K562 (cell line): Measurements from ENCODE around the gene ORMDL3. TPM values are rescaled to one million over a fixed set of nuclear protein-coding genes. Genes with fewer than 3 reads are reported as not detected.
A peak's percentile ranks its signal among the peaks of the same experiment; 100 is the strongest.

Experiments used
- ARID1B ChIP-seq: fragments of 450-650 bp; IDR thresholded peaks from 2 replicates; pipeline ENCODE4 v1.6.1; 2016; ENCODE audit warnings: antibody characterized with exemption, mild to moderate bottlenecking, inconsistent platforms
- ARID3A ChIP-seq: IDR thresholded peaks from 2 replicates; pipeline ENCODE4 v1.6.1; 2012; ENCODE audit warnings: low read depth, low read length, improper control_type of control experiment, borderline replicate concordance
- CREBBP ChIP-seq: IDR thresholded peaks from one replicate; pipeline ENCODE4 v1.6.1; 2012; ENCODE audit warnings: low read depth, mild to moderate bottlenecking, control low read depth, inconsistent platforms, low read length
- ERF ChIP-seq: fragments of 450-650 bp; formaldehyde crosslinking; IDR thresholded peaks from 2 replicates; pipeline ENCODE4 v1.4.0; 2020; ENCODE audit warnings: mild to moderate bottlenecking, mixed read lengths
- GABPB2 ChIP-seq: fragments of 250-450 bp; sonication (Bioruptor Pico); conservative IDR thresholded peaks from 2 replicates; pipeline ENCODE4 v1.5.1; 2021; ENCODE audit warnings: mild to moderate bottlenecking
- HMGN3 ChIP-seq: IDR thresholded peaks from 2 replicates; pipeline ENCODE4 v1.6.1; 2011; ENCODE audit warnings: borderline replicate concordance, low read depth, mild to moderate bottlenecking, mixed read lengths, low read length; ENCODE audit not compliant: insufficient read length; ENCODE audit errors: extremely low read depth
- KLF1 ChIP-seq: fragments of 450-650 bp; IDR thresholded peaks from 2 replicates; pipeline ENCODE4 v1.6.1; 2016; ENCODE audit warnings: missing genetic modification characterization, missing compliant biosample characterization
- LEF1 ChIP-seq: fragments of 450-650 bp; IDR thresholded peaks from 2 replicates; pipeline ENCODE4 v1.6.1; 2016; ENCODE audit warnings: mild to moderate bottlenecking
- MECOM ChIP-seq: fragments of 250-450 bp; sonication (Bioruptor Pico); IDR thresholded peaks from 2 replicates; pipeline ENCODE4 v1.8.0; 2022; ENCODE audit warnings: inconsistent platforms
- NR2C2 ChIP-seq, 2 experiments: fragments of 200-800 bp in 1 of 2; sonication (Bioruptor generic) in 1 of 2; sonication (generic) in 1 of 2; formaldehyde crosslinking in 1 of 2; IDR thresholded peaks; 2 replicates each; pipeline versions ENCODE4 v1.6.1 to v1.8.0; 2016 to 2022; ENCODE audit warnings: mild to moderate bottlenecking in 1 of 2, missing compliant biosample characterization in 1 of 2, missing genetic modification characterization in 1 of 2, missing genetic modification reagents in 1 of 2
- POLR3G ChIP-seq: IDR thresholded peaks from 2 replicates; pipeline ENCODE4 v1.6.1; 2011; ENCODE audit not compliant: insufficient read length, insufficient replicate concordance; ENCODE audit errors: extremely low read depth
- RAD21 ChIP-seq, 2 experiments: fragments of 250-450 bp in 1 of 2; fragments of 450-650 bp in 1 of 2; sonication (Bioruptor Pico) in 1 of 2; formaldehyde crosslinking in 1 of 2; IDR thresholded peaks in 1 of 2; conservative IDR thresholded peaks in 1 of 2; 2 replicates each; pipeline versions ENCODE4 v1.4.0 to v1.8.0; 2020 to 2022; ENCODE audit warnings: mild to moderate bottlenecking in 2 of 2, moderate library complexity in 1 of 2
- RBBP5 ChIP-seq: fragments of 200-600 bp; sonication (generic); IDR thresholded peaks from 2 replicates; pipeline ENCODE4 v1.6.1; 2012; ENCODE audit warnings: borderline replicate concordance, mild to moderate bottlenecking, low read length, control low read depth, inconsistent platforms; ENCODE audit not compliant: insufficient read depth, poor library complexity, severe bottlenecking
- RBM15 ChIP-seq: fragments of 200-400 bp; formaldehyde crosslinking; IDR thresholded peaks from 2 replicates; pipeline ENCODE4 v1.6.1; 2018; ENCODE audit warnings: mild to moderate bottlenecking, low read length, moderate library complexity; ENCODE audit not compliant: insufficient read depth
- RBM25 ChIP-seq: fragments of 200-400 bp; formaldehyde crosslinking; IDR thresholded peaks from 2 replicates; pipeline ENCODE4 v1.6.1; 2018; ENCODE audit warnings: low read length, low read depth, moderate library complexity; ENCODE audit not compliant: severe bottlenecking
- RFX1 ChIP-seq: fragments of 450-650 bp; IDR thresholded peaks from 2 replicates; pipeline ENCODE4 v1.6.1; 2016; ENCODE audit warnings: mild to moderate bottlenecking, moderate library complexity
- SMARCB1 ChIP-seq: IDR thresholded peaks from 2 replicates; pipeline ENCODE4 v1.6.1; 2011; ENCODE audit warnings: improper control_type of control experiment, low read depth; ENCODE audit not compliant: insufficient read length
- STAG1 ChIP-seq: sonication (generic); formaldehyde crosslinking; IDR thresholded peaks from 2 replicates; pipeline ENCODE4 v1.5.0; 2020; ENCODE audit warnings: missing genetic modification reagents, borderline replicate concordance
- TAF1 ChIP-seq: IDR thresholded peaks from 2 replicates; pipeline ENCODE4 v1.6.1; 2011; ENCODE audit warnings: mild to moderate bottlenecking, low read length, moderate library complexity; ENCODE audit not compliant: insufficient read depth, control insufficient read depth, severe bottlenecking; ENCODE audit errors: extremely low read depth
- TCF3 ChIP-seq: sonication (generic); formaldehyde crosslinking; IDR thresholded peaks from 2 replicates; pipeline ENCODE4 v1.4.0; 2020; ENCODE audit warnings: mild to moderate bottlenecking, missing genetic modification reagents
- XRCC4 ChIP-seq: IDR thresholded peaks from one replicate; pipeline ENCODE4 v1.6.1; 2011; ENCODE audit not compliant: insufficient read depth, insufficient read length; ENCODE audit errors: extremely low read depth
- ZFP36 ChIP-seq: fragments of 150-350 bp; IDR thresholded peaks from 2 replicates; pipeline ENCODE4 v1.6.1; 2018; ENCODE audit warnings: low read length, low read depth; ENCODE audit not compliant: partially characterized antibody
- ZNF12 ChIP-seq: sonication (generic); formaldehyde crosslinking; IDR thresholded peaks from 2 replicates; pipeline ENCODE4 v1.4.0; 2020; ENCODE audit warnings: mild to moderate bottlenecking, missing genetic modification reagents
- ZNF316 ChIP-seq: fragments of 450-650 bp; IDR thresholded peaks from 2 replicates; pipeline ENCODE4 v1.6.1; 2016
- ZNF436 ChIP-seq: fragments of 250-450, 450-650 bp; sonication (Bioruptor Pico); formaldehyde crosslinking; IDR thresholded peaks from 2 replicates; pipeline ENCODE4 v1.7.0; 2020; ENCODE audit warnings: mild to moderate bottlenecking
- ZNF586 ChIP-seq: fragments of 450-650 bp; formaldehyde crosslinking; conservative IDR thresholded peaks from 2 replicates; pipeline ENCODE4 v1.4.0; 2020; ENCODE audit warnings: mild to moderate bottlenecking, moderate library complexity
- polyA plus RNA-seq, 8 experiments: library from polyadenylated mRNA; depleted of rRNA in 4 of 8; stranded (reverse) in 5 of 8; unstranded in 3 of 8; fragments of >200 nt; fragmentation: Nextera tagmentation in 2 of 8; fragmentation: Illumina TruSeq in 1 of 8; extraction: Ambion mirVana in 2 of 8; extraction: Trizol in 1 of 8; gene quantifications; 2 replicates each; pipeline versions ENCODE4 v1.2.1 to v1.2.3, GENCODE V29; 2011 to 2014; ENCODE audit warnings: inconsistent platforms in 1 of 8, missing spikeins in 1 of 8
- total RNA-seq, 7 experiments: library from RNA; depleted of rRNA in 6 of 7; stranded (reverse); fragments of >200 nt in 6 of 7; fragmentation: Illumina TruSeq in 2 of 7; extraction: Trizol in 2 of 7; gene quantifications; 2 replicates each; pipeline versions ENCODE4 v1.2.1 to v1.2.3, GENCODE V29; 2011 to 2021; ENCODE audit warnings: low replicate concordance in 1 of 7
- TF ChIP-seq, protein P1 (sequence below): sonication (generic); formaldehyde crosslinking; IDR thresholded peaks from 2 replicates; pipeline ENCODE4 v1.8.0; 2022; ENCODE audit warnings: missing genetic modification reagents, mild to moderate bottlenecking, moderate library complexity, borderline replicate concordance

ORMDL3 gene
- total and polyA plus RNA-seq, 9 of the 15 experiments (the other 6 are each of a cell fraction or from before 2014, with no cell fraction given): 2.7 to 57.4 (median 27.1) TPM

DNA sequence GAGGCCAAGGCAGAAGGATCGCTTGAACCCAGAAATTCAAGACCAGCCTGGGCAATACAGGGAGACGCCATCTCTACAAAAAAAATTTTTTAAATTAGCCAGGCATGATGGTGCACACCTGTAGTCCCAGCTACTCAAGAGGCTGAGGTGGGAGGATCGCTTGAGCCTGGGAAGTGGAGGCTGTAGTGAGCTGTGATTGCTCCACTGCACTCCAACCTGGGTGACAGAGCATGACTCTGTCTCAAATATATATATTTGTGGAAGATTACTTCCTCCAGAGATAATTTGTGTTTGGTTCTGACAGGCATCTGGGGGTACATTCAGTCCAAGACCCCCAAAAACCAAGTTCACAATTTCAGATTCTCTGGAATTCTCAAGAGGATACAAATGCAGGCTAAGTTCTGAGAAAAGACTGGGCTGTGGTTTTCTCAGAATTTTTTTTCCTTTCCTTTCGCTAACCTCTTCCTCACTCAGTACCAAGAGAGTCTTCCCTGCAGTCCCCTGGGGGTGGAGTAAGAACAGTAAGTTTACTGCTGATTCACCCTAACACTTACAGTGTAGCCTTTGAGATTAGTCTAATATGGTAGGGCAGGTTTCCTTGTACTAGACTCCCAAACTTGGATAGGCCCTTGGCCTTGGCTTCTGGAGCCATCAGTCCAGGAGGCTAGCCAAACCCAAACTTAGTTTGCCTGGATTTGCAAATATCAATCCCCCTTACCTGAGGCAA, 24.1 kb downstream of the ORMDL3 start (continued):
- TF ChIP-seq STAG1 (CRISPR knock-in tag) (no peak), RFX1 (no peak), ARID1B (peak; percentile 48), ZNF436 (no peak), MECOM (CRISPR knock-in tag) (no peak), RBBP5 (no peak), HMGN3 (no peak), NR2C2 (CRISPR knock-in tag; IDR thresholded peaks at IDR 0.05) (no peak), NR2C2 (tag; IDR thresholded peaks at IDR 0.05) (no peak), ZFP36 (peak; percentile 9), ERF (CRISPR knock-in tag) (no peak), LEF1 (0 out of 2 replicates have a peak, but pooled peaks have one; percentile 48), ZNF316 (peak; percentile 88), RBM15 (no peak), ZNF12 (CRISPR knock-in tag) (no peak), RBM25 (no peak), SMARCB1 (no peak), ARID3A (no peak), ZNF586 (CRISPR knock-in tag) (no peak), XRCC4 (no peak), RAD21 (CRISPR knock-in tag; conservative IDR thresholded peaks at IDR 0.05 in 1 of 2, IDR thresholded peaks at IDR 0.05 in 1 of 2) (peak in 1 of 2 experiments; percentile 36; a peak in 2 of 4 replicates), POLR3G (no peak), TCF3 (no peak), GABPB2 (CRISPR knock-in tag) (no peak), KLF1 (no peak), TAF1 (no peak), CREBBP (no peak)
- TF ChIP-seq, protein P1, sequence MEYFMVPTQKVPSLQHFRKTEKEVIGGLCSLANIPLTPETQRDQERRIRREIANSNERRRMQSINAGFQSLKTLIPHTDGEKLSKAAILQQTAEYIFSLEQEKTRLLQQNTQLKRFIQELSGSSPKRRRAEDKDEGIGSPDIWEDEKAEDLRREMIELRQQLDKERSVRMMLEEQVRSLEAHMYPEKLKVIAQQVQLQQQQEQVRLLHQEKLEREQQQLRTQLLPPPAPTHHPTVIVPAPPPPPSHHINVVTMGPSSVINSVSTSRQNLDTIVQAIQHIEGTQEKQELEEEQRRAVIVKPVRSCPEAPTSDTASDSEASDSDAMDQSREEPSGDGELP: no peak
